Endodermal cell (in vitro differentiated cells): ENCODE measurements around the gene GDI2. TPM values are rescaled to one million over a fixed set of nuclear protein-coding genes. Genes with fewer than 3 reads are reported as not detected.

Experiments used
- DNase-seq: peaks from one replicate; pipeline ENCODE4 v3.0.0-alpha.2; 2017
- H3K27ac ChIP-seq: 2 replicates; pipeline ENCODE4 v1.5.1; 2013; ENCODE audit warnings: mild to moderate bottlenecking, low read depth, low read length, moderate library complexity
- H3K27me3 ChIP-seq: 2 replicates; pipeline ENCODE4 v1.6.1; 2013; ENCODE audit warnings: mild to moderate bottlenecking, low read length, moderate library complexity; ENCODE audit not compliant: insufficient read depth, control insufficient read depth, poor library complexity, severe bottlenecking
- H3K36me3 ChIP-seq: 2 replicates; pipeline ENCODE4 v1.7.0; 2013; ENCODE audit warnings: mild to moderate bottlenecking, low read length, moderate library complexity; ENCODE audit not compliant: control insufficient read depth, insufficient read depth
- H3K4me1 ChIP-seq: one replicate; pipeline ENCODE4 v1.7.0; 2013; ENCODE audit warnings: low read length; ENCODE audit not compliant: control insufficient read depth, insufficient read depth
- H3K4me3 ChIP-seq: 2 replicates; pipeline ENCODE4 v1.5.1; 2013; ENCODE audit warnings: mild to moderate bottlenecking, low read length, moderate library complexity
- H3K9ac ChIP-seq: 2 replicates; pipeline ENCODE4 v1.6.1; 2013; ENCODE audit warnings: mild to moderate bottlenecking, low read length, moderate library complexity; ENCODE audit not compliant: poor library complexity, severe bottlenecking; ENCODE audit errors: extremely low read depth
- H3K9me3 ChIP-seq: 2 replicates; pipeline ENCODE4 v1.6.1; 2013; ENCODE audit warnings: mild to moderate bottlenecking, low read length, moderate library complexity; ENCODE audit not compliant: control insufficient read depth
- H3K27ac Mint-ChIP-seq: 2 replicates; pipeline ENCODE4 v1.8.0; 2020; ENCODE audit warnings: mixed read lengths
- H3K27me3 Mint-ChIP-seq: 2 replicates; pipeline ENCODE4 v1.8.0; 2021; ENCODE audit warnings: mild to moderate bottlenecking, mixed read lengths; ENCODE audit not compliant: insufficient read depth
- H3K36me3 Mint-ChIP-seq: 2 replicates; pipeline ENCODE4 v1.8.0; 2020; ENCODE audit warnings: low read depth, mixed read lengths
- H3K4me1 Mint-ChIP-seq: 2 replicates; pipeline ENCODE4 v1.8.0; 2020; ENCODE audit warnings: mixed read lengths
- H3K4me3 Mint-ChIP-seq: 2 replicates; pipeline ENCODE4 v1.8.0; 2020; ENCODE audit warnings: mild to moderate bottlenecking, moderate library complexity, mixed read lengths
- H3K9me3 Mint-ChIP-seq: 2 replicates; pipeline ENCODE4 v1.8.0; 2020; ENCODE audit warnings: mild to moderate bottlenecking, mixed read lengths
- CTCF ChIP-seq: fragments of 200-600 bp; sonication (generic); conservative IDR thresholded peaks from 2 replicates; pipeline ENCODE4 v1.5.0; 2021; ENCODE audit warnings: antibody characterized with exemption, mild to moderate bottlenecking
- WGBS, 2 experiments: methylation state at CpG; one replicate each; pipeline versions ENCODE4 v1.1.5 to v1.1.7; 2013; ENCODE audit warnings: missing lambda C conversion rate in 2 of 2, mixed read lengths in 1 of 2; ENCODE audit not compliant: insufficient coverage in 1 of 2, insufficient read length in 1 of 2; 5-methylcytosine and 5-hydroxymethylcytosine counted together
- total RNA-seq, 2 donors: library from RNA; stranded (reverse); fragmentation: NEBNext Ultra II Directional in 1 of 2; extraction: Animal tissue kit (Norgen Biotek cat#: 25700) in 1 of 2; gene quantifications; 2 replicates in 1 of 2; 3 replicates in 1 of 2; pipeline ENCODE4 v1.2.1, GENCODE V29; 2021

Gene GDI2
- total RNA-seq, 2 donors from 2014 or later: 299 to 337 TPM

- Histone ChIP-seq H3K9ac (no peak overlapping the region), H3K9me3 (no peaks in the 10 kb centered on the region), H3K27me3 (no peaks in the 10 kb centered on the region), H3K36me3 (no peaks in the 10 kb centered on the region), H3K27ac (no peak overlapping the region), H3K4me3 (no peak overlapping the region), H3K4me1 (no peaks in the 10 kb centered on the region)
- TF ChIP-seq CTCF: no peak
- WGBS, 2 experiments: 86 to 87% methylated on average over 6 of the region's 6 CpGs
- no peak overlapping the region for H3K27ac Mint-ChIP-seq
- DNase-seq: peak; percentile 42
- no peaks in the 10 kb centered on the region for H3K27me3 Mint-ChIP-seq
- H3K4me1 Mint-ChIP-seq: peaks cover 3% of the 10 kb centered on the region
- no peaks in the 10 kb centered on the region for H3K36me3 Mint-ChIP-seq
- H3K9me3 Mint-ChIP-seq: no peaks in the 10 kb centered on the region
- no peak overlapping the region for H3K4me3 Mint-ChIP-seq
Observed at GRCh38 chr10:5833814-5834213, 20.6 kb upstream of the GDI2 start.

GRCh38 chr10:5832946-5833345 lies 19.7 kb upstream of the GDI2 start:
- Histone ChIP-seq H3K4me3 (no peak overlapping the region), H3K4me1 (no peaks in the 10 kb centered on the region), H3K27ac (no peak overlapping the region), H3K9ac (no peak overlapping the region), H3K27me3 (no peaks in the 10 kb centered on the region), H3K36me3 (no peaks in the 10 kb centered on the region), H3K9me3 (no peaks in the 10 kb centered on the region)
- DNase-seq: peak; percentile 42
- TF ChIP-seq CTCF: no peak
- no peaks in the 10 kb centered on the region for H3K9me3 Mint-ChIP-seq
- peaks cover 3% of the 10 kb centered on the region for H3K4me1 Mint-ChIP-seq
- H3K27ac Mint-ChIP-seq: no peak overlapping the region
- H3K4me3 Mint-ChIP-seq: no peak overlapping the region
- 95% methylated on average over 7 to 13 of the region's 13 CpGs for WGBS, 2 experiments
- H3K27me3 Mint-ChIP-seq: no peaks in the 10 kb centered on the region
- no peaks in the 10 kb centered on the region for H3K36me3 Mint-ChIP-seq

- Mint-ChIP-seq H3K36me3 (no peaks in the 10 kb centered on the region), H3K4me3 (no peak overlapping the region), H3K4me1 (peaks cover 3% of the 10 kb centered on the region), H3K27me3 (no peaks in the 10 kb centered on the region), H3K27ac (no peak overlapping the region), H3K9me3 (no peaks in the 10 kb centered on the region)
- no peak overlapping the region for H3K27ac ChIP-seq
- TF ChIP-seq CTCF: no peak
- no peaks in the 10 kb centered on the region for H3K27me3 ChIP-seq
- H3K4me1 ChIP-seq: no peaks in the 10 kb centered on the region
- no peak overlapping the region for H3K4me3 ChIP-seq
- 87 to 97% methylated on average over 8 of the region's 8 CpGs for WGBS, 2 experiments
- H3K9ac ChIP-seq: no peak overlapping the region
- no peaks in the 10 kb centered on the region for H3K36me3 ChIP-seq
- no peaks in the 10 kb centered on the region for H3K9me3 ChIP-seq
- DNase-seq: peak; percentile 33
Observed at GRCh38 chr10:5831446-5831782, 18.2 kb upstream of the GDI2 start.
